NB4 (cell line): ENCODE measurements around the gene SMYD5.

Experiments
- CTCF ChIP-seq: IDR thresholded peaks from one replicate; pipeline ENCODE4 v1.5.1; 2012; ENCODE audit warnings: low read depth, low read length
- POLR2A ChIP-seq: IDR thresholded peaks from 2 replicates; pipeline ENCODE4 v1.6.1; 2011; ENCODE audit warnings: mild to moderate bottlenecking; ENCODE audit not compliant: insufficient read length; ENCODE audit errors: extremely low read depth
- TF ChIP-seq, protein P1 (sequence below): IDR thresholded peaks from 2 replicates; pipeline ENCODE4 v1.6.1; 2011; ENCODE audit warnings: low read depth, low read length

DNA sequence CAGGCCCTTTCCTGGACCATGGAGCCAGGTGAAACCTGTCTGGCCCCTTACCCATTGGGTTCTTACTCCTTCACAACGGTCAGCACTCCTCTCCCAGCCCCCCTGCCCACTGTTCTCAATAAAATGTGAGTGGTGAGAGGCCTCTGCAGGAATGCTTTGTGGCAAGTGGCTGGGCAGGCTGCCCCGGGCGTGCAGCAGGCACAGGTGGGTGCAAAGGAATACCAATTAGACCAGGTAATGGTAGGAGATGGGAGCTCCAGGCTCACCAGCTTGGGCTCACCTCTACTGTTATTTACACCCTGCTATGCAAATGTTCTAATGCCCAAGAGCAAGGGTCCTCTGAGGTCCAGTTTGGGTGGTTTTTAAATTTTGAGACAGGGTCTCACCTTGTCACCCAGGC, 13.0 kb downstream of the SMYD5 start:
- TF ChIP-seq POLR2A (no peak), CTCF (no peak)
- TF ChIP-seq, protein P1, sequence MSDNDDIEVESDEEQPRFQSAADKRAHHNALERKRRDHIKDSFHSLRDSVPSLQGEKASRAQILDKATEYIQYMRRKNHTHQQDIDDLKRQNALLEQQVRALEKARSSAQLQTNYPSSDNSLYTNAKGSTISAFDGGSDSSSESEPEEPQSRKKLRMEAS: no peak
